ENCODE measurements around the gene NLRC3.
A peak's percentile ranks its signal among the peaks of the same experiment; 100 is the strongest.
"Not testable (repeated sequence)": the region's sequence is repeated elsewhere in the genome, so short reads cannot be mapped to it uniquely, and the experiment has no call there.

NLRC3 gene

GRCh38 chr16:3510416-3510815, 66.8 kb downstream of the NLRC3 start:
- Histone ChIP-seq H3K9me3 (ENCODE audit: control insufficient read depth, low read length) (no peaks in the 10 kb centered on the region), H3K4me2 (ENCODE audit: low read length) (no peak overlapping the region), H3K4me3 (ENCODE audit: low read depth, low read length) (no peak overlapping the region), H3K9ac (no peak overlapping the region), H2AFZ (no peak overlapping the region), H3K27me3 (ENCODE audit: control insufficient read depth, insufficient read depth, low read length) (no peaks in the 10 kb centered on the region), H3K4me1 (no peaks in the 10 kb centered on the region), H3K79me2 (peaks cover 12% of the 10 kb centered on the region), H3K27ac (no peak overlapping the region), H3K36me3 (ENCODE audit: control insufficient read depth, insufficient read depth, low read length) (no peaks in the 10 kb centered on the region)
- no peak for TF ChIP-seq CTCF (IDR thresholded peaks at IDR 0.05)

- Histone ChIP-seq H3K79me2 (peaks cover 12% of the 10 kb centered on the region), H3K27ac (no peak overlapping the region)
These were observed 67.7 kb downstream of the NLRC3 start for GRCh38 chr16:3509470-3509928.

GRCh38 chr16:3508736-3509135, 68.5 kb downstream of the NLRC3 start:
- Histone ChIP-seq H3K27ac (no peak overlapping the region), H3K9ac (no peak overlapping the region), H2AFZ (no peak overlapping the region), H3K4me3 (ENCODE audit: low read depth, low read length) (no peak overlapping the region), H3K79me2 (peaks cover 12% of the 10 kb centered on the region), H3K27me3 (ENCODE audit: control insufficient read depth, insufficient read depth, low read length) (no peaks in the 10 kb centered on the region), H3K4me2 (ENCODE audit: low read length) (no peak overlapping the region), H3K36me3 (ENCODE audit: control insufficient read depth, insufficient read depth, low read length) (no peaks in the 10 kb centered on the region), H3K4me1 (no peaks in the 10 kb centered on the region), H3K9me3 (ENCODE audit: control insufficient read depth, low read length) (no peaks in the 10 kb centered on the region)
- TF ChIP-seq CTCF (IDR thresholded peaks at IDR 0.05) = no peak

More at GRCh38 chr16:3509470-3509928, 67.7 kb downstream of the NLRC3 start:
- Histone ChIP-seq H3K27me3 (ENCODE audit: control insufficient read depth, insufficient read depth, low read length) (no peaks in the 10 kb centered on the region), H3K4me3 (ENCODE audit: low read depth, low read length) (no peak overlapping the region), H3K9ac (no peak overlapping the region), H3K9me3 (ENCODE audit: control insufficient read depth, low read length) (no peaks in the 10 kb centered on the region), H2AFZ (no peak overlapping the region), H3K4me1 (no peaks in the 10 kb centered on the region), H3K36me3 (ENCODE audit: control insufficient read depth, insufficient read depth, low read length) (no peaks in the 10 kb centered on the region), H3K4me2 (ENCODE audit: low read length) (no peak overlapping the region)
- TF ChIP-seq CTCF (IDR thresholded peaks at IDR 0.05) = no peak

- Histone ChIP-seq H2AFZ (no peak overlapping the region), H3K9ac (no peak overlapping the region), H3K4me1 (peaks cover 7% of the 10 kb centered on the region), H3K36me3 (ENCODE audit: control insufficient read depth, insufficient read depth, low read length) (no peaks in the 10 kb centered on the region), H3K27ac (no peak overlapping the region), H3K27me3 (ENCODE audit: control insufficient read depth, insufficient read depth, low read length) (no peaks in the 10 kb centered on the region), H3K4me2 (ENCODE audit: low read length) (no peak overlapping the region), H3K79me2 (peaks cover 17% of the 10 kb centered on the region), H3K4me3 (ENCODE audit: low read depth, low read length) (no peak overlapping the region), H3K9me3 (ENCODE audit: control insufficient read depth, low read length) (no peaks in the 10 kb centered on the region)
- no peak for TF ChIP-seq CTCF (IDR thresholded peaks at IDR 0.05)
These were observed 73.7 kb downstream of the NLRC3 start for GRCh38 chr16:3503523-3503922.

- H3K79me2 ChIP-seq = peaks cover 15% of the 10 kb centered on the region
- H3K27me3 ChIP-seq (ENCODE audit: control insufficient read depth, insufficient read depth, low read length) = no peaks in the 10 kb centered on the region
- H3K4me2 ChIP-seq (ENCODE audit: low read length) = peak overlapping the region; percentile 71
- no peaks in the 10 kb centered on the region for H3K9me3 ChIP-seq (ENCODE audit: control insufficient read depth, low read length)
- H3K4me3 ChIP-seq (ENCODE audit: low read depth, low read length) = peak overlapping the region; percentile 92
- peaks cover 7% of the 10 kb centered on the region for H3K4me1 ChIP-seq
- no peak overlapping the region for H3K9ac ChIP-seq
- H2AFZ ChIP-seq = peak overlapping the region; percentile 89
- no peak for TF ChIP-seq CTCF (IDR thresholded peaks at IDR 0.05)
- H3K27ac ChIP-seq = no peak overlapping the region
- H3K36me3 ChIP-seq (ENCODE audit: control insufficient read depth, insufficient read depth, low read length) = no peaks in the 10 kb centered on the region
These were observed 75.3 kb downstream of the NLRC3 start for GRCh38 chr16:3501783-3502400.

GRCh38 chr16:3501412-3501761, 75.8 kb downstream of the NLRC3 start:
- peak overlapping the region; percentile 66 for H3K27ac ChIP-seq
- peak overlapping the region; percentile 10 for H3K9ac ChIP-seq
- not testable (repeated sequence) for H3K9me3 ChIP-seq (ENCODE audit: control insufficient read depth, low read length)

More at GRCh38 chr16:3501412-3501761, 75.8 kb downstream of the NLRC3 start:
- H3K27me3 ChIP-seq (ENCODE audit: control insufficient read depth, insufficient read depth, low read length); H3K36me3 ChIP-seq (ENCODE audit: control insufficient read depth, insufficient read depth, low read length); H3K4me1 ChIP-seq: not testable (repeated sequence)
- H3K4me2 ChIP-seq (ENCODE audit: low read length) = peak overlapping the region; percentile 71
- H2AFZ ChIP-seq = peak overlapping the region; percentile 89
- peaks cover 10% of the 10 kb centered on the region for H3K79me2 ChIP-seq
- peak overlapping the region; percentile 92 for H3K4me3 ChIP-seq (ENCODE audit: low read depth, low read length)
